ENCODE data around the gene ANKMY2.
"Not testable (repeated sequence)": the region's sequence is repeated elsewhere in the genome, so short reads cannot be mapped to it uniquely, and the experiment has no call there.

ANKMY2 gene

GRCh38 chr7:16598015-16598414, 47.5 kb downstream of the ANKMY2 start:
- Histone ChIP-seq H3K36me3 (ENCODE audit: control insufficient read depth in 4 of 4, insufficient read depth in 4 of 4, low read length in 3 of 4) (peaks cover 8 to 36% (median 20%) of the 10 kb centered on the region in 4 experiments), H3K27me3 (replicated peaks in 2 of 5; ENCODE audit: control insufficient read depth in 4 of 5, insufficient read depth in 5 of 5, low read length in 4 of 5) (no peaks in the 10 kb centered on the region), H3K4me3 (ENCODE audit: control insufficient read depth in 1 of 7, extremely low read depth in 1 of 7, insufficient read depth in 4 of 7, low read depth in 2 of 7, low read length in 6 of 7) (no peak overlapping the region), H3K4me1 (ENCODE audit: control extremely low read depth in 1 of 4, control insufficient read depth in 4 of 4, insufficient read depth in 4 of 4, low read length in 3 of 4) (no peaks in the 10 kb centered on the region), H3K27ac (ENCODE audit: insufficient read depth in 1 of 2, low read depth in 1 of 2, low read length in 2 of 2, poor library complexity in 1 of 2, severe bottlenecking in 2 of 2) (no peak overlapping the region), H3K9me3 (ENCODE audit: control extremely low read depth in 1 of 5, control insufficient read depth in 4 of 5, insufficient read depth in 2 of 5, low read depth in 1 of 5, low read length in 4 of 5) (no peaks in the 10 kb centered on the region)
- 83% methylated on average over 4 of the region's 4 CpGs for WGBS (ENCODE audit: insufficient coverage)
- DNase-seq: no peak
- ChIA-PET POLR2A (no interaction called here), CTCF (interaction anchor here (0.7 to 1.1 kb wide), 3 partner anchors 10 to 245 kb away, joined by 3 read pairs; no protein-coding TSS in a partner anchor)

GRCh38 chr7:16595596-16595995, 50.0 kb downstream of the ANKMY2 start:
- H3K27ac ChIP-seq (ENCODE audit: insufficient read depth in 1 of 2, low read depth in 1 of 2, low read length in 2 of 2, poor library complexity in 1 of 2, severe bottlenecking in 2 of 2); H3K4me1 ChIP-seq (ENCODE audit: control extremely low read depth in 1 of 4, control insufficient read depth in 4 of 4, insufficient read depth in 4 of 4, low read length in 3 of 4); POLR2A ChIA-PET; H3K4me3 ChIP-seq (ENCODE audit: control insufficient read depth in 1 of 7, extremely low read depth in 1 of 7, insufficient read depth in 4 of 7, low read depth in 2 of 7, low read length in 6 of 7); CTCF ChIA-PET; H3K9me3 ChIP-seq (ENCODE audit: control extremely low read depth in 1 of 5, control insufficient read depth in 4 of 5, insufficient read depth in 2 of 5, low read depth in 1 of 5, low read length in 4 of 5); H3K27me3 ChIP-seq (replicated peaks in 2 of 5; ENCODE audit: control insufficient read depth in 4 of 5, insufficient read depth in 5 of 5, low read length in 4 of 5); DNase-seq: not testable (repeated sequence)
- 94% methylated on average over 3 of the region's 4 CpGs for WGBS (ENCODE audit: insufficient coverage)
- H3K36me3 ChIP-seq (ENCODE audit: control insufficient read depth in 4 of 4, insufficient read depth in 4 of 4, low read length in 3 of 4): peaks cover 0 to 12% (median 6%) of the 10 kb centered on the region in 4 experiments

GRCh38 chr7:16594676-16595075, 50.9 kb downstream of the ANKMY2 start:
- Histone ChIP-seq H3K27me3 (replicated peaks in 2 of 5; ENCODE audit: control insufficient read depth in 4 of 5, insufficient read depth in 5 of 5, low read length in 4 of 5) (no peaks in the 10 kb centered on the region), H3K27ac (ENCODE audit: insufficient read depth in 1 of 2, low read depth in 1 of 2, low read length in 2 of 2, poor library complexity in 1 of 2, severe bottlenecking in 2 of 2) (no peak overlapping the region), H3K9me3 (ENCODE audit: control extremely low read depth in 1 of 5, control insufficient read depth in 4 of 5, insufficient read depth in 2 of 5, low read depth in 1 of 5, low read length in 4 of 5) (no peaks in the 10 kb centered on the region), H3K4me1 (ENCODE audit: control extremely low read depth in 1 of 4, control insufficient read depth in 4 of 4, insufficient read depth in 4 of 4, low read length in 3 of 4) (peaks cover 0 to 6% (median 0%) of the 10 kb centered on the region in 4 experiments), H3K4me3 (ENCODE audit: control insufficient read depth in 1 of 7, extremely low read depth in 1 of 7, insufficient read depth in 4 of 7, low read depth in 2 of 7, low read length in 6 of 7) (no peak overlapping the region), H3K36me3 (ENCODE audit: control insufficient read depth in 4 of 4, insufficient read depth in 4 of 4, low read length in 3 of 4) (peaks cover 0 to 4% (median 3%) of the 10 kb centered on the region in 4 experiments)
- POLR2A ChIA-PET: no interaction called here
- DNase-seq: no peak
- CTCF ChIA-PET: interaction anchor here (1.4 kb wide), 1 partner anchor 42 kb away, joined by 3 read pairs; no protein-coding TSS in a partner anchor
- no CpG with 5 or more reads among the region's 1 CpG for WGBS (ENCODE audit: insufficient coverage)

GRCh38 chr7:16594061-16594460, 51.5 kb downstream of the ANKMY2 start:
- H3K27ac ChIP-seq (ENCODE audit: insufficient read depth in 1 of 2, low read depth in 1 of 2, low read length in 2 of 2, poor library complexity in 1 of 2, severe bottlenecking in 2 of 2): no peak overlapping the region
- ChIA-PET POLR2A (no interaction called here), CTCF (interaction anchor here (1.4 kb wide), 1 partner anchor 42 kb away, joined by 3 read pairs; no protein-coding TSS in a partner anchor)
- peaks cover 0 to 6% (median 0%) of the 10 kb centered on the region in 4 experiments for H3K4me1 ChIP-seq (ENCODE audit: control extremely low read depth in 1 of 4, control insufficient read depth in 4 of 4, insufficient read depth in 4 of 4, low read length in 3 of 4)
- peaks cover 0 to 3% (median 1%) of the 10 kb centered on the region in 4 experiments for H3K36me3 ChIP-seq (ENCODE audit: control insufficient read depth in 4 of 4, insufficient read depth in 4 of 4, low read length in 3 of 4)
- DNase-seq: no peak
- no peaks in the 10 kb centered on the region for H3K27me3 ChIP-seq (replicated peaks in 2 of 5; ENCODE audit: control insufficient read depth in 4 of 5, insufficient read depth in 5 of 5, low read length in 4 of 5)
- H3K4me3 ChIP-seq (ENCODE audit: control insufficient read depth in 1 of 7, extremely low read depth in 1 of 7, insufficient read depth in 4 of 7, low read depth in 2 of 7, low read length in 6 of 7): no peak overlapping the region
- H3K9me3 ChIP-seq (ENCODE audit: control extremely low read depth in 1 of 5, control insufficient read depth in 4 of 5, insufficient read depth in 2 of 5, low read depth in 1 of 5, low read length in 4 of 5): no peaks in the 10 kb centered on the region

- ChIA-PET POLR2A (no interaction called here), CTCF (no interaction called here)
- H3K36me3 ChIP-seq (ENCODE audit: control insufficient read depth in 4 of 4, insufficient read depth in 4 of 4, low read length in 3 of 4): no peaks in the 10 kb centered on the region
- 71% methylated on average over 2 of the region's 3 CpGs for WGBS (ENCODE audit: insufficient coverage)
- DNase-seq: no peak
- no peak overlapping the region for H3K27ac ChIP-seq (ENCODE audit: insufficient read depth in 1 of 2, low read depth in 1 of 2, low read length in 2 of 2, poor library complexity in 1 of 2, severe bottlenecking in 2 of 2)
- no peaks in the 10 kb centered on the region for H3K27me3 ChIP-seq (replicated peaks in 2 of 5; ENCODE audit: control insufficient read depth in 4 of 5, insufficient read depth in 5 of 5, low read length in 4 of 5)
- no peaks in the 10 kb centered on the region for H3K9me3 ChIP-seq (ENCODE audit: control extremely low read depth in 1 of 5, control insufficient read depth in 4 of 5, insufficient read depth in 2 of 5, low read depth in 1 of 5, low read length in 4 of 5)
- H3K4me3 ChIP-seq (ENCODE audit: control insufficient read depth in 1 of 7, extremely low read depth in 1 of 7, insufficient read depth in 4 of 7, low read depth in 2 of 7, low read length in 6 of 7): no peak overlapping the region
- H3K4me1 ChIP-seq (ENCODE audit: control extremely low read depth in 1 of 4, control insufficient read depth in 4 of 4, insufficient read depth in 4 of 4, low read length in 3 of 4): peaks cover 0 to 6% (median 0%) of the 10 kb centered on the region in 4 experiments
Measured at GRCh38 chr7:16592395-16592794, 53.2 kb downstream of the ANKMY2 start.

- ChIA-PET POLR2A (no interaction called here), CTCF (no interaction called here)
- Histone ChIP-seq H3K27me3 (replicated peaks in 2 of 5; ENCODE audit: control insufficient read depth in 4 of 5, insufficient read depth in 5 of 5, low read length in 4 of 5) (no peaks in the 10 kb centered on the region), H3K4me3 (ENCODE audit: control insufficient read depth in 1 of 7, extremely low read depth in 1 of 7, insufficient read depth in 4 of 7, low read depth in 2 of 7, low read length in 6 of 7) (no peak overlapping the region), H3K4me1 (ENCODE audit: control extremely low read depth in 1 of 4, control insufficient read depth in 4 of 4, insufficient read depth in 4 of 4, low read length in 3 of 4) (peaks cover 0 to 6% (median 0%) of the 10 kb centered on the region in 4 experiments), H3K9me3 (ENCODE audit: control extremely low read depth in 1 of 5, control insufficient read depth in 4 of 5, insufficient read depth in 2 of 5, low read depth in 1 of 5, low read length in 4 of 5) (no peaks in the 10 kb centered on the region), H3K36me3 (ENCODE audit: control insufficient read depth in 4 of 4, insufficient read depth in 4 of 4, low read length in 3 of 4) (no peaks in the 10 kb centered on the region), H3K27ac (ENCODE audit: insufficient read depth in 1 of 2, low read depth in 1 of 2, low read length in 2 of 2, poor library complexity in 1 of 2, severe bottlenecking in 2 of 2) (no peak overlapping the region)
- peak in 2 of 3 donors; percentile 40 to 50 for DNase-seq
- 11% methylated on average over 1 of the region's 1 CpG for WGBS (ENCODE audit: insufficient coverage)
Measured at GRCh38 chr7:16590424-16590823, 55.1 kb downstream of the ANKMY2 start.

- Histone ChIP-seq H3K4me1 (ENCODE audit: control extremely low read depth in 1 of 4, control insufficient read depth in 4 of 4, insufficient read depth in 4 of 4, low read length in 3 of 4) (peaks cover 0 to 6% (median 0%) of the 10 kb centered on the region in 4 experiments), H3K4me3 (ENCODE audit: control insufficient read depth in 1 of 7, extremely low read depth in 1 of 7, insufficient read depth in 4 of 7, low read depth in 2 of 7, low read length in 6 of 7) (no peak overlapping the region), H3K27me3 (replicated peaks in 2 of 5; ENCODE audit: control insufficient read depth in 4 of 5, insufficient read depth in 5 of 5, low read length in 4 of 5) (no peaks in the 10 kb centered on the region), H3K36me3 (ENCODE audit: control insufficient read depth in 4 of 4, insufficient read depth in 4 of 4, low read length in 3 of 4) (no peaks in the 10 kb centered on the region), H3K9me3 (ENCODE audit: control extremely low read depth in 1 of 5, control insufficient read depth in 4 of 5, insufficient read depth in 2 of 5, low read depth in 1 of 5, low read length in 4 of 5) (no peaks in the 10 kb centered on the region), H3K27ac (ENCODE audit: insufficient read depth in 1 of 2, low read depth in 1 of 2, low read length in 2 of 2, poor library complexity in 1 of 2, severe bottlenecking in 2 of 2) (no peak overlapping the region)
- POLR2A ChIA-PET: interaction anchor here (0.7 kb wide), 2 partner anchors 10 to 914 kb away, joined by 4 read pairs; no protein-coding TSS in a partner anchor
- DNase-seq: no peak
- WGBS (ENCODE audit: insufficient coverage): 100% methylated on average over 2 of the region's 2 CpGs
- CTCF ChIA-PET: no interaction called here
Measured at GRCh38 chr7:16589881-16590280, 55.7 kb downstream of the ANKMY2 start.
